HepG2 (cell line): Measurements from ENCODE around the gene MPZL3.

Experiments used
- ATF7 ChIP-seq, 2 experiments: fragments of 450-650 bp in 1 of 2; sonication (generic) in 1 of 2; formaldehyde crosslinking in 1 of 2; IDR thresholded peaks; 2 replicates each; pipeline versions ENCODE4 v1.4.0 to v1.6.1; 2016 to 2020; ENCODE audit warnings: antibody characterized with exemption in 1 of 2, mild to moderate bottlenecking in 1 of 2, missing genetic modification reagents in 1 of 2
- BRCA1 ChIP-seq: sonication (generic); formaldehyde crosslinking; IDR thresholded peaks from 2 replicates; pipeline ENCODE4 v1.4.0; 2020; ENCODE audit warnings: missing genetic modification reagents
- CREM ChIP-seq, 2 experiments: sonication (generic) in 1 of 2; formaldehyde crosslinking in 1 of 2; IDR thresholded peaks; 2 replicates each; pipeline versions ENCODE4 v1.4.0 to v1.6.1; 2016 to 2020; ENCODE audit warnings: antibody characterized with exemption in 1 of 2, mild to moderate bottlenecking in 1 of 2, missing genetic modification reagents in 1 of 2
- MAZ ChIP-seq, 2 experiments: sonication (generic) in 1 of 2; formaldehyde crosslinking in 1 of 2; IDR thresholded peaks; 2 replicates each; pipeline versions ENCODE4 v1.5.0 to v1.6.1; 2012 to 2020; ENCODE audit warnings: low read depth in 2 of 2, mild to moderate bottlenecking in 2 of 2, borderline replicate concordance in 1 of 2, improper control_type of control experiment in 1 of 2, low read length in 1 of 2, missing genetic modification reagents in 1 of 2, moderate library complexity in 1 of 2
- SIN3A ChIP-seq: IDR thresholded peaks from 2 replicates; pipeline ENCODE4 v1.6.1; 2011; ENCODE audit warnings: low read depth, mild to moderate bottlenecking, control low read depth, low read length, borderline replicate concordance
- TP53 ChIP-seq: sonication (generic); formaldehyde crosslinking; conservative IDR thresholded peaks from 2 replicates; pipeline ENCODE4 v1.4.0; 2020; ENCODE audit warnings: missing genetic modification reagents
- ZFX ChIP-seq: sonication (generic); formaldehyde crosslinking; IDR thresholded peaks from 2 replicates; pipeline ENCODE4 v1.4.0; 2020; ENCODE audit warnings: mild to moderate bottlenecking, low read depth, missing genetic modification reagents, moderate library complexity
- ZNF616 ChIP-seq: sonication (generic); formaldehyde crosslinking; IDR thresholded peaks from 2 replicates; pipeline ENCODE4 v1.5.0; 2020; ENCODE audit warnings: low read depth, mild to moderate bottlenecking, missing genetic modification reagents
- TF ChIP-seq, protein P1 (sequence below): sonication (generic); formaldehyde crosslinking; IDR thresholded peaks from 2 replicates; pipeline ENCODE4 v1.8.1; 2023; ENCODE audit warnings: missing genetic modification reagents, inconsistent platforms, borderline replicate concordance
- TF ChIP-seq, protein P2 (sequence below), 2 experiments: sonication (generic) in 1 of 2; formaldehyde crosslinking in 1 of 2; IDR thresholded peaks; 2 replicates each; pipeline versions ENCODE4 v1.5.1 to v1.6.1; 2011 to 2020; ENCODE audit warnings: borderline replicate concordance in 1 of 2, low read depth in 1 of 2, low read length in 1 of 2, mild to moderate bottlenecking in 1 of 2, missing genetic modification reagents in 1 of 2, moderate library complexity in 1 of 2
- TF ChIP-seq, protein P3 (sequence below): IDR thresholded peaks from 2 replicates; pipeline ENCODE4 v1.6.1; 2012; ENCODE audit warnings: inconsistent platforms

DNA sequence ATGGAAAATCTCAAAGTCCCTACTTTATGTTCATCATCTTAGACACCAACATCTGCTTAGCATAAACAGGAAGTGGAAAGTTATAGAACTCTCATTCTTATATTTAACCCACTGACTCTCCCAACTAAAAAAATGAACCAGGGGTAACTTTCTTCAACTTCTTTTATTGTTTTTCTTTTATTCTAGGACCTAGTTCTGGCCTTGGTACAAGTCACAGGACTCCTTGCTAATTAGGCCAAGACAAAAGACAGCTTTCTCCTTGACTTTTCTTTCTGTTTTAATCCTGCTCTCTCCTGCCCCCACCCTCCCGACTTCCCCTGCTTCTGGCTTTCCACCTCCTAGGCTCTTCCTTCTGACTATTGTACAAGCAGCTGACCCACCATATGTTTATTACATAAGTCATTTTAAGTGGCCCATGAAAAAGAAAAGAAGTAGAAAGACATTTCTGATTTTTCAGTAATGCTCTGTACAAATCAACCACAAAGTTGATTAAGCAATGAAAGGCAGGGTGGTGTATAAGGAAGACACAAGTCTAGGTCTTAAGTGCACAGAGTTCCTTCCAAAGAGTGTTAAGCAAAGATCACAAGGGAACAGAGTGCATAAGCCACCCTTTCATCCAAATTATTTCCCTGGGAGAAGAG is 45.7 kb downstream of the MPZL3 start:
- TF ChIP-seq CREM (IDR thresholded peaks at IDR 0.05) (no peak), CREM (CRISPR knock-in tag; IDR thresholded peaks at IDR 0.05) (no peak), ATF7 (IDR thresholded peaks at IDR 0.05) (no peak), ATF7 (CRISPR knock-in tag; IDR thresholded peaks at IDR 0.05) (no peak), BRCA1 (CRISPR knock-in tag) (no peak), SIN3A (no peak), TP53 (CRISPR knock-in tag) (no peak), ZFX (CRISPR knock-in tag) (no peak), ZNF616 (no peak), MAZ (IDR thresholded peaks at IDR 0.05; ENCODE audit: borderline replicate concordance, low read depth, low read length) (no peak), MAZ (CRISPR knock-in tag; IDR thresholded peaks at IDR 0.05; ENCODE audit: low read depth) (no peak)
- TF ChIP-seq, protein P1, sequence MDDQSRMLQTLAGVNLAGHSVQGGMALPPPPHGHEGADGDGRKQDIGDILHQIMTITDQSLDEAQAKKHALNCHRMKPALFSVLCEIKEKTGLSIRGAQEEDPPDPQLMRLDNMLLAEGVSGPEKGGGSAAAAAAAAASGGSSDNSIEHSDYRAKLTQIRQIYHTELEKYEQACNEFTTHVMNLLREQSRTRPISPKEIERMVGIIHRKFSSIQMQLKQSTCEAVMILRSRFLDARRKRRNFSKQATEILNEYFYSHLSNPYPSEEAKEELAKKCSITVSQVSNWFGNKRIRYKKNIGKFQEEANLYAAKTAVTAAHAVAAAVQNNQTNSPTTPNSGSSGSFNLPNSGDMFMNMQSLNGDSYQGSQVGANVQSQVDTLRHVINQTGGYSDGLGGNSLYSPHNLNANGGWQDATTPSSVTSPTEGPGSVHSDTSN (CRISPR knock-in tag), result no peak
- TF ChIP-seq, protein P2, sequence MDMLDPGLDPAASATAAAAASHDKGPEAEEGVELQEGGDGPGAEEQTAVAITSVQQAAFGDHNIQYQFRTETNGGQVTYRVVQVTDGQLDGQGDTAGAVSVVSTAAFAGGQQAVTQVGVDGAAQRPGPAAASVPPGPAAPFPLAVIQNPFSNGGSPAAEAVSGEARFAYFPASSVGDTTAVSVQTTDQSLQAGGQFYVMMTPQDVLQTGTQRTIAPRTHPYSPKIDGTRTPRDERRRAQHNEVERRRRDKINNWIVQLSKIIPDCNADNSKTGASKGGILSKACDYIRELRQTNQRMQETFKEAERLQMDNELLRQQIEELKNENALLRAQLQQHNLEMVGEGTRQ (IDR thresholded peaks at IDR 0.05; ENCODE audit: low read depth, low read length), result no peak
- TF ChIP-seq, protein P2 (CRISPR knock-in tag; IDR thresholded peaks at IDR 0.05; ENCODE audit: borderline replicate concordance), result no peak
- TF ChIP-seq, protein P3, sequence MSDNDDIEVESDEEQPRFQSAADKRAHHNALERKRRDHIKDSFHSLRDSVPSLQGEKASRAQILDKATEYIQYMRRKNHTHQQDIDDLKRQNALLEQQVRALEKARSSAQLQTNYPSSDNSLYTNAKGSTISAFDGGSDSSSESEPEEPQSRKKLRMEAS, result no peak
